Astrocyte (in vitro differentiated cells and primary cell): Measurements from ENCODE around the gene CXCR5. TPM values are rescaled to one million over a fixed set of nuclear protein-coding genes. Genes with fewer than 3 reads are reported as not detected.

ENCODE experiments used
- DNase-seq: peaks from one replicate; pipeline ENCODE4 v3.0.0-alpha.2; 2010; ENCODE audit warnings: low read depth
- FAIRE-seq: peaks from 2 replicates; lab custom pipeline; 2011; peaks lifted over from hg19 to GRCh38; lab: Jason Lieb, UNC
- H2AFZ ChIP-seq: 2 replicates; pipeline ENCODE4 v1.6.0; 2012; ENCODE audit warnings: low read depth, low read length, inconsistent platforms
- H3K27ac ChIP-seq: 2 replicates; pipeline ENCODE4 v1.5.1; 2011; ENCODE audit warnings: low read depth, low read length, inconsistent platforms
- H3K27me3 ChIP-seq: 2 replicates; pipeline ENCODE4 v1.6.0; 2011; ENCODE audit warnings: low read length, inconsistent platforms; ENCODE audit not compliant: insufficient read depth
- H3K36me3 ChIP-seq: 2 replicates; pipeline ENCODE4 v1.5.1; 2011; ENCODE audit warnings: low read length, inconsistent platforms; ENCODE audit not compliant: insufficient read depth
- H3K4me1 ChIP-seq: 2 replicates; pipeline ENCODE4 v1.5.1; 2011; ENCODE audit warnings: low read length, inconsistent platforms; ENCODE audit not compliant: insufficient read depth
- H3K4me2 ChIP-seq: 2 replicates; pipeline ENCODE4 v1.6.0; 2012; ENCODE audit warnings: low read length, inconsistent platforms
- H3K4me3 ChIP-seq: 2 replicates; pipeline ENCODE4 v1.5.1; 2011; ENCODE audit warnings: low read depth, mild to moderate bottlenecking, low read length, inconsistent platforms; ENCODE audit not compliant: insufficient read depth
- H3K79me2 ChIP-seq: 2 replicates; pipeline ENCODE4 v1.6.0; 2012; ENCODE audit warnings: mild to moderate bottlenecking, low read length, inconsistent platforms; ENCODE audit not compliant: insufficient read depth
- H3K9ac ChIP-seq: 2 replicates; pipeline ENCODE4 v1.6.0; 2012; ENCODE audit warnings: mild to moderate bottlenecking, low read length, inconsistent platforms
- H3K9me3 ChIP-seq: 2 replicates; pipeline ENCODE4 v1.5.1; 2012; ENCODE audit warnings: low read depth, mild to moderate bottlenecking, low read length, inconsistent platforms; ENCODE audit not compliant: insufficient read depth
- H4K20me1 ChIP-seq: 2 replicates; pipeline ENCODE4 v1.6.0; 2012; ENCODE audit warnings: low read length, inconsistent platforms; ENCODE audit not compliant: insufficient read depth
- H3K27ac Mint-ChIP-seq: one replicate; pipeline ENCODE4 v1.8.0; 2021; ENCODE audit warnings: mild to moderate bottlenecking, mixed read lengths; ENCODE audit not compliant: unreplicated experiment
- H3K27me3 Mint-ChIP-seq: one replicate; pipeline ENCODE4 v1.8.0; 2021; ENCODE audit warnings: low read depth, mixed read lengths; ENCODE audit not compliant: unreplicated experiment
- H3K36me3 Mint-ChIP-seq: one replicate; pipeline ENCODE4 v1.8.0; 2021; ENCODE audit warnings: low read depth, mixed read lengths; ENCODE audit not compliant: unreplicated experiment
- H3K4me1 Mint-ChIP-seq: one replicate; pipeline ENCODE4 v1.8.0; 2021; ENCODE audit warnings: low read depth, mixed read lengths; ENCODE audit not compliant: unreplicated experiment
- H3K4me3 Mint-ChIP-seq: one replicate; pipeline ENCODE4 v1.8.0; 2021; ENCODE audit warnings: mild to moderate bottlenecking, moderate library complexity, mixed read lengths; ENCODE audit not compliant: unreplicated experiment
- H3K9me3 Mint-ChIP-seq: one replicate; pipeline ENCODE4 v1.8.0; 2021; ENCODE audit warnings: mild to moderate bottlenecking, mixed read lengths; ENCODE audit not compliant: unreplicated experiment
- EZH2 ChIP-seq: IDR thresholded peaks from 2 replicates; pipeline ENCODE4 v1.6.1; 2012; ENCODE audit warnings: mild to moderate bottlenecking, low read length, inconsistent platforms; ENCODE audit not compliant: insufficient read depth
- total RNA-seq: library from RNA; stranded (reverse); gene quantifications from 2 replicates; pipeline ENCODE4 v1.2.1, GENCODE V29; 2021
- TF ChIP-seq, protein P1 (sequence below): IDR thresholded peaks from 2 replicates; pipeline ENCODE4 v1.5.1; 2011; ENCODE audit warnings: low read depth, mild to moderate bottlenecking, inconsistent platforms, low read length, moderate library complexity; ENCODE audit not compliant: insufficient read depth

Gene CXCR5
- total RNA-seq, 1 donor from 2014 or later: 0.07 TPM

DNA sequence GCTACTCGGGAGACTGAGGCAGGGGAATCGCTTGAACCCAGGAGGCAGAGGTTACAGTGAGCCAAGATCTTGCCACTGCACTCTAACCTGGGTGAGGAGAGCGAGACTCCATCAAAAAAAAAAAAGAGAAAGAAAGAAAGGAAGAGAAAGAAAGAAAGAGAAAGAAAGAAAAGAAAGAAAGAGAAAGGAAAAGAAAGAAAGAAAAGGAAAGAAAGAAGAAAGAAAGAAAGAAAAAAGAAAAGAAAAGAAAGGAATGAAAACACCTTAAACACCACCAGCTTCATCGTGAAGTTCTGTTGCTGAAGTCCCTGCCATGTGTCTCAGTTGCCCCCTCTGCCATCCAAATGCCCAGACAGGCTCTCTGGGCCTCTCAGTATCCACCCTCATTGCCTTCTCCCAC, 9.9 kb upstream of the CXCR5 start:
- peaks cover 7% of the 10 kb centered on the region for H3K4me1 ChIP-seq
- no peak overlapping the region for H2AFZ ChIP-seq
- Mint-ChIP-seq H3K4me3 (no peak overlapping the region), H3K9me3 (no peaks in the 10 kb centered on the region), H3K4me1 (peaks cover 16% of the 10 kb centered on the region), H3K27me3 (peaks cover 2% of the 10 kb centered on the region), H3K36me3 (no peaks in the 10 kb centered on the region), H3K27ac (no peak overlapping the region)
- TF ChIP-seq, protein P1, sequence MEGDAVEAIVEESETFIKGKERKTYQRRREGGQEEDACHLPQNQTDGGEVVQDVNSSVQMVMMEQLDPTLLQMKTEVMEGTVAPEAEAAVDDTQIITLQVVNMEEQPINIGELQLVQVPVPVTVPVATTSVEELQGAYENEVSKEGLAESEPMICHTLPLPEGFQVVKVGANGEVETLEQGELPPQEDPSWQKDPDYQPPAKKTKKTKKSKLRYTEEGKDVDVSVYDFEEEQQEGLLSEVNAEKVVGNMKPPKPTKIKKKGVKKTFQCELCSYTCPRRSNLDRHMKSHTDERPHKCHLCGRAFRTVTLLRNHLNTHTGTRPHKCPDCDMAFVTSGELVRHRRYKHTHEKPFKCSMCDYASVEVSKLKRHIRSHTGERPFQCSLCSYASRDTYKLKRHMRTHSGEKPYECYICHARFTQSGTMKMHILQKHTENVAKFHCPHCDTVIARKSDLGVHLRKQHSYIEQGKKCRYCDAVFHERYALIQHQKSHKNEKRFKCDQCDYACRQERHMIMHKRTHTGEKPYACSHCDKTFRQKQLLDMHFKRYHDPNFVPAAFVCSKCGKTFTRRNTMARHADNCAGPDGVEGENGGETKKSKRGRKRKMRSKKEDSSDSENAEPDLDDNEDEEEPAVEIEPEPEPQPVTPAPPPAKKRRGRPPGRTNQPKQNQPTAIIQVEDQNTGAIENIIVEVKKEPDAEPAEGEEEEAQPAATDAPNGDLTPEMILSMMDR: no peak
- no peaks in the 10 kb centered on the region for H3K27me3 ChIP-seq
- H3K4me3 ChIP-seq: no peak overlapping the region
- H3K9me3 ChIP-seq: no peaks in the 10 kb centered on the region
- FAIRE-seq (no peak), DNase-seq (no peak)
- H4K20me1 ChIP-seq: no peaks in the 10 kb centered on the region
- H3K4me2 ChIP-seq: no peak overlapping the region
- no peak overlapping the region for H3K9ac ChIP-seq
- no peaks in the 10 kb centered on the region for H3K36me3 ChIP-seq
- H3K27ac ChIP-seq: no peak overlapping the region
- no peaks in the 10 kb centered on the region for H3K79me2 ChIP-seq

DNA sequence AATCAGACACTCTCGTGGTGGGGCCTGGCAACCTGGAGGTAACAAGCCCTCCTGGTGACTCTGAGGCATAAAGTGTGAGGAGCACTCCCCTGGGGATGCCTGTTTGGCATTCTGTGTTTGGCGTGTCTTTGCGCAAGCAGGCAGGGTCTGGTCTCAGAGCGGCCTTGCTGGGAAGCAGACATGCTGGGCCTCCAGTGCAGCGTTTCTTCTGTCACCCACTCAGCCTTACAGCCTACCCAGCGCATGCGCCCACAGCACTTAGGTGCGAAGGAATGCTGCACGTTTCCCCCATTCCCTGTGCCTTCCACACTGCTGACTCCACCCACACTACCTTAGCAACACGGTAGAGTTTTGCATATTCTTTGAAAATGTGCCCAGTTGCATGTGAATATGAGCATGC, 7.4 kb upstream of the CXCR5 start:
- FAIRE-seq (no peak), DNase-seq (no peak)
- H3K4me1 ChIP-seq: no peaks in the 10 kb centered on the region
- Mint-ChIP-seq H3K9me3 (peaks cover 4% of the 10 kb centered on the region), H3K36me3 (peaks cover 3% of the 10 kb centered on the region), H3K27ac (peak overlapping the region; percentile 62), H3K4me1 (peaks cover 10% of the 10 kb centered on the region), H3K27me3 (peaks cover 2% of the 10 kb centered on the region), H3K4me3 (no peak overlapping the region)
- no peak overlapping the region for H2AFZ ChIP-seq
- TF ChIP-seq, protein P1: no peak
- TF ChIP-seq EZH2: no peak
- H3K4me3 ChIP-seq: no peak overlapping the region
- H3K4me2 ChIP-seq: no peak overlapping the region
- no peak overlapping the region for H3K27ac ChIP-seq
- no peaks in the 10 kb centered on the region for H3K36me3 ChIP-seq
- H3K79me2 ChIP-seq: no peaks in the 10 kb centered on the region
- H3K27me3 ChIP-seq: no peaks in the 10 kb centered on the region
- no peak overlapping the region for H3K9ac ChIP-seq
- H3K9me3 ChIP-seq: no peaks in the 10 kb centered on the region
- no peaks in the 10 kb centered on the region for H4K20me1 ChIP-seq

DNA sequence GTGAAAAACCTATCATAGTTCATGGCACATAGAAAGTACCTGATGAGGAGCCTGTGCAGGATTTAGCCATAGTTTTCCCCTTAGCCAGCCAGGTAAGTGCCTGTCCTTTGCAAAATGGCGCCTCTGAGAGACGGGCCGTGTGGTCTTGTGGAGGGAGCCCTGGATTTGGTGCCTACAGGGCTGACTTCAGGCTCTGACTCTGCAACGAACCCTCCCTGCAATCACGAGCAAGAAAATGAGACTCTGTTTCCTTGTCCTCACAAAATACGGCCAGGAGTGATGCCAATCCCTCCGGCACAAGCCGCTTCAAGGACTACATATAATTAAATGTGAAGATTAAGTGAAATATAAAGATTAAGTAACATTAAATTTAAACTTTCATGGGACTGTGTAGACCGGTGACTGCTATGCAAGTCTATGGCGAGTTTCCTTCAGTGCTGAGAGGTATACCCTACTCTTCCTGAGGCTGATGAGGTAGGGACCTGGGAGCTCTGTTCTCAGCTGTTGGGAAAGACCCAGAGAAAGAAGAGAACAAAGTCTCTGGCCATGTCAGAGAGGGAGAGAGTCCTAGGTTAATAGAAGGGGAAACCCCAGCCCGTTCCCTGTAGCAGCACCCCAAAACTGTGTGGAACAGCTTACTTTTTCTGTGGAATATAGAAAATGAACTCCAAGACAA, 6.1 kb upstream of the CXCR5 start:
- TF ChIP-seq, protein P1: no peak
- TF ChIP-seq EZH2: no peak
- Histone ChIP-seq H3K4me2 (no peak overlapping the region), H3K36me3 (no peaks in the 10 kb centered on the region), H3K9ac (no peak overlapping the region), H3K4me1 (no peaks in the 10 kb centered on the region), H2AFZ (no peak overlapping the region), H3K4me3 (no peak overlapping the region), H3K27ac (no peak overlapping the region), H3K79me2 (no peaks in the 10 kb centered on the region), H3K27me3 (no peaks in the 10 kb centered on the region), H4K20me1 (no peaks in the 10 kb centered on the region), H3K9me3 (no peaks in the 10 kb centered on the region)
- no peak for DNase-seq
- FAIRE-seq: no peak
- Mint-ChIP-seq H3K4me1 (peaks cover 10% of the 10 kb centered on the region), H3K27me3 (peaks cover 2% of the 10 kb centered on the region), H3K9me3 (peaks cover 4% of the 10 kb centered on the region), H3K36me3 (peaks cover 3% of the 10 kb centered on the region), H3K4me3 (no peak overlapping the region), H3K27ac (peak overlapping the region; percentile 47)
